ENCODE measurements around the gene FRRS1L.

Gene FRRS1L

GRCh38 chr9:109166771-109167601 is at the start of gene FRRS1L:
Gene FRRS1L (minus strand): TSS chr9:109167249. CDS start chr9:109167138, 111 bp downstream.
- DNase-seq (ENCODE audit: low read depth, low spot score), result no peak
- H3K27ac ChIP-seq, result no peak within 1 kb of the TSS

GRCh38 chr9:109214414-109214813 is 47.4 kb upstream of the FRRS1L start:
- no peak for DNase-seq (ENCODE audit: low read depth, low spot score)
- H3K27ac ChIP-seq, result no peak overlapping the region

- no peak overlapping the region for H3K27ac ChIP-seq
- DNase-seq (ENCODE audit: low read depth, low spot score), result no peak
Observed at GRCh38 chr9:109213285-109214121, 46.5 kb upstream of the FRRS1L start.

GRCh38 chr9:109212768-109213167 is 45.7 kb upstream of the FRRS1L start:
- DNase-seq (ENCODE audit: low read depth, low spot score), result no peak
- H3K27ac ChIP-seq, result no peak overlapping the region

- H3K27ac ChIP-seq, result no peak overlapping the region
- DNase-seq (ENCODE audit: low read depth, low spot score), result no peak
Observed at GRCh38 chr9:109206670-109207069, 39.6 kb upstream of the FRRS1L start.

- DNase-seq (ENCODE audit: low read depth, low spot score), result no peak
- H3K27ac ChIP-seq, result no peak overlapping the region
Observed at GRCh38 chr9:109205526-109205925, 38.5 kb upstream of the FRRS1L start.

- DNase-seq (ENCODE audit: low read depth, low spot score), result no peak
- no peak overlapping the region for H3K27ac ChIP-seq
Observed at GRCh38 chr9:109203761-109204360, 36.8 kb upstream of the FRRS1L start.

GRCh38 chr9:109199676-109200075 is 32.6 kb upstream of the FRRS1L start:
- DNase-seq (ENCODE audit: low read depth, low spot score), result no peak
- no peak overlapping the region for H3K27ac ChIP-seq

- no peak for DNase-seq (ENCODE audit: low read depth, low spot score)
- H3K27ac ChIP-seq, result no peak overlapping the region
Observed at GRCh38 chr9:109198736-109199382, 31.8 kb upstream of the FRRS1L start.

- no peak for DNase-seq (ENCODE audit: low read depth, low spot score)
- no peak overlapping the region for H3K27ac ChIP-seq
Observed at GRCh38 chr9:109193974-109194556, 27.0 kb upstream of the FRRS1L start.

- DNase-seq (ENCODE audit: low read depth, low spot score), result no peak
- no peak overlapping the region for H3K27ac ChIP-seq
Observed at GRCh38 chr9:109192732-109193361, 25.8 kb upstream of the FRRS1L start.

GRCh38 chr9:109191746-109192145 is 24.7 kb upstream of the FRRS1L start:
- DNase-seq (ENCODE audit: low read depth, low spot score), result no peak
- no peak overlapping the region for H3K27ac ChIP-seq

GRCh38 chr9:109190151-109190550 is 23.1 kb upstream of the FRRS1L start:
- peak overlapping the region; percentile 28 for H3K27ac ChIP-seq
- no peak for DNase-seq (ENCODE audit: low read depth, low spot score)

- H3K27ac ChIP-seq, result no peak overlapping the region
Observed at GRCh38 chr9:109186857-109187520, 19.9 kb upstream of the FRRS1L start.

GRCh38 chr9:109182940-109183798 is 16.1 kb upstream of the FRRS1L start:
- H3K27ac ChIP-seq, result no peak overlapping the region
- no peak for DNase-seq (ENCODE audit: low read depth, low spot score)

More at GRCh38 chr9:109186857-109187520, 19.9 kb upstream of the FRRS1L start:
- DNase-seq (ENCODE audit: low read depth, low spot score), result no peak

GRCh38 chr9:109182550-109182939 is 15.5 kb upstream of the FRRS1L start:
- DNase-seq (ENCODE audit: low read depth, low spot score), result no peak
- no peak overlapping the region for H3K27ac ChIP-seq

GRCh38 chr9:109181284-109181683 is 14.2 kb upstream of the FRRS1L start:
- no peak for DNase-seq (ENCODE audit: low read depth, low spot score)
- H3K27ac ChIP-seq, result no peak overlapping the region

Measured in epithelial cell of prostate (primary cell).